HCT116 (cell line): Measurements from ENCODE around the gene OIT3.

Experiments
- EZH2 ChIP-seq: fragments of 200-600 bp; sonication (generic); IDR thresholded peaks from 2 replicates; pipeline ENCODE4 v1.6.1; 2017; ENCODE audit warnings: antibody characterized with exemption, mixed run types
- POLR2AphosphoS5 ChIP-seq: IDR thresholded peaks from 2 replicates; pipeline ENCODE4 v1.6.1; 2011; ENCODE audit warnings: mild to moderate bottlenecking, low read depth, low read length, moderate library complexity
- RAD21 ChIP-seq: IDR thresholded peaks from 2 replicates; pipeline ENCODE4 v1.6.1; 2012; ENCODE audit warnings: low read depth, mild to moderate bottlenecking
- SP1 ChIP-seq: IDR thresholded peaks from 2 replicates; pipeline ENCODE4 v1.6.1; 2012; ENCODE audit warnings: low read depth
- TF ChIP-seq, protein P1 (sequence below), 3 experiments: fragments of 200-600 bp in 1 of 3; sonication (generic) in 1 of 3; IDR thresholded peaks in 2 of 3; conservative IDR thresholded peaks in 1 of 3; 2 replicates each; pipeline ENCODE4 v1.5.1; 2012 to 2017; ENCODE audit warnings: low read depth in 2 of 3, low read length in 2 of 3, antibody characterized with exemption in 1 of 3, borderline replicate concordance in 1 of 3, control low read depth in 1 of 3, mild to moderate bottlenecking in 1 of 3, mixed read lengths in 1 of 3, mixed run types in 1 of 3, moderate library complexity in 1 of 3; ENCODE audit not compliant: insufficient read depth in 1 of 3
- TF ChIP-seq, protein P2 (sequence below): IDR thresholded peaks from 2 replicates; pipeline ENCODE4 v1.6.1; 2012

DNA sequence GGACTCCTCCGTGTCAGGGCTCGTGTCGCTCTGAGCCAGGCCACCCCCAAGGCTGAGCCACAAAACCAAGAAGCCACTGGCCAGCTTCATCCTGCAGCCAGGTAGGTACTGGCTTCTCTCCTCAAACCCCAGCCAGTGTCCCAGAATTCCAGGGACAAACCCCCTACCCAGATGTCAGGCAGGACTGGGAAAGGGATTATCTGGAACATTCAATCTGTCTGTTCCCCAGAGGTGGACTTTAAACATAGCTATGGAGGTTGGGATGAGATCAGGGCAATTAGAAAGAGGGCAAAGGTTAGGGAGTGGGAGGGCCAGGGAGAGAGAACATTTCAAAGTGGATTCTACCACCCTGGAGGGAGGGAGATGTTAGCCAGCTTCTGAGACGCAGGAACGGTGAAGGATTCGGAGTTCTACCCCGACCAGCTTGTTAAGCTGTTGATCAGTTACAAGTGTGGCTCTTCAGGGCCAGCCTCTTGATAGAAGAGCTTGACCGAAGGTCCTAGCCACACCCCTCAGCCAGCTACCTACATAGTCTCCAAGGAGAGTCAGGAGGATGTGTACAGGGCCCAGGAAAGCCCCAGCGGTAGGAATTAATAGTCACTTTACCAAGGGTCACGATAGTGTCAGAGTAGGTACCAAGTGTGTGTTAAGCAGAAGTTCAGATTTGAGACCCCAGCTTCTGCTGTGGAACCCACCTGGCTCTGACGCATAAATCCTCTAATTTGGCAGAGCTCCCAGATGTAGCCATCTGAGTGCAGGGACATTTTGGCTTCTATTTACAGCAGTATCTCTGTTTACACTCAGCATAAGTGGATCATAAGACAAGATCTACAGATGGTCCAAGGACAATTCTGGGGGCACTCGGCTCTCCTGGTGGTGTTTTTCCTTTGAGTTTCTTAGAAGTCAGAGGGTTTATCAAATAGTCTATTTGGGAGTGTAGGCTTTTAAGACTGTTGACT, 61.3 kb downstream of the OIT3 start, which contains the start of gene PLA2G12B:
- TF ChIP-seq, protein P1, sequence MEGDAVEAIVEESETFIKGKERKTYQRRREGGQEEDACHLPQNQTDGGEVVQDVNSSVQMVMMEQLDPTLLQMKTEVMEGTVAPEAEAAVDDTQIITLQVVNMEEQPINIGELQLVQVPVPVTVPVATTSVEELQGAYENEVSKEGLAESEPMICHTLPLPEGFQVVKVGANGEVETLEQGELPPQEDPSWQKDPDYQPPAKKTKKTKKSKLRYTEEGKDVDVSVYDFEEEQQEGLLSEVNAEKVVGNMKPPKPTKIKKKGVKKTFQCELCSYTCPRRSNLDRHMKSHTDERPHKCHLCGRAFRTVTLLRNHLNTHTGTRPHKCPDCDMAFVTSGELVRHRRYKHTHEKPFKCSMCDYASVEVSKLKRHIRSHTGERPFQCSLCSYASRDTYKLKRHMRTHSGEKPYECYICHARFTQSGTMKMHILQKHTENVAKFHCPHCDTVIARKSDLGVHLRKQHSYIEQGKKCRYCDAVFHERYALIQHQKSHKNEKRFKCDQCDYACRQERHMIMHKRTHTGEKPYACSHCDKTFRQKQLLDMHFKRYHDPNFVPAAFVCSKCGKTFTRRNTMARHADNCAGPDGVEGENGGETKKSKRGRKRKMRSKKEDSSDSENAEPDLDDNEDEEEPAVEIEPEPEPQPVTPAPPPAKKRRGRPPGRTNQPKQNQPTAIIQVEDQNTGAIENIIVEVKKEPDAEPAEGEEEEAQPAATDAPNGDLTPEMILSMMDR (IDR thresholded peaks at IDR 0.05 in 2 of 3, conservative IDR thresholded peaks at IDR 0.05 in 1 of 3; ENCODE audit: borderline replicate concordance in 1 of 3, insufficient read depth in 1 of 3, low read depth in 2 of 3, low read length in 2 of 3) = no peak
- TF ChIP-seq RAD21 (no peak), EZH2 (no peak), SP1 (no peak), POLR2AphosphoS5 (no peak)
- TF ChIP-seq, protein P2, sequence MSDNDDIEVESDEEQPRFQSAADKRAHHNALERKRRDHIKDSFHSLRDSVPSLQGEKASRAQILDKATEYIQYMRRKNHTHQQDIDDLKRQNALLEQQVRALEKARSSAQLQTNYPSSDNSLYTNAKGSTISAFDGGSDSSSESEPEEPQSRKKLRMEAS = no peak
